ENCODE measurements around the gene ALG14.

Gene ALG14

DNA sequence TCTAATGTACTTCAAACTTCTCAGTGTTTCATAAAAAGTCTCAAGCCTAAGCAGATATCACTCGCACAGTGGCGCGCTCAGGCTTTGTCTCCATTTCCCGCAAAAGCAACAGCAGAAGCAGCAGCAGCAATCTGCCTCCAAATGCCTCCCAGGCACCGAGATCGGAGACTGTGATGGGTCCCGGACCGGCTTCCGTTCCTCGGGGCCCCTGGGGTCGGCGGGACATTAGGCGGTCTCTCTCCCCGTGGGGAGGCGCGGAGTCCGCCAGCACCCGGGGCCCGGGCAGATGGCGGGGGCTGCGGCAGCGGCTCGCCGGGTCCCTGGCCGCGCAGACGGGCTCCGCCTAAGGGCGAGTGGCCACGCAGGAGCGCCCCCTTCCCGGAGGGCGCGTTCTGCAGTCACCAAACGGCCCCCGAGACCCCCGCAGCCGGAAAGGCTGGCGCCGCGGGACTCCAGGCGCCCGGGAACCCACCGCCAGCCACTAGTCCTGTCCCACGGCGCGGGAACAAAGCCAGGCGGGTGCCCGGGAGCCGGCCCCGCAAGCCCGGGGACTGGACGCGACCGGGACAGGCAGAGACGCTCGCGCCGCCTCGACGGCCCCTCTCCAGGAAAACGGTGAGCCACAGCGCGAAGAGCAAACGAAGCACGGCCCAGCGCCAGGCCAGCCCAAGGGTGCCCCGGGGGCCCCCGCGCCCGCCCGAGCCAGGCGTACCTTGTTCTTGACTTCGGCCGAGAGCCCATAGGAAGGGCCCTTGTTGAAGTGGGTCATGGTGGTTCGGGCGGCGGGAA lies 146.4 kb downstream of the ALG14 start:
- no peak overlapping the region for H3K27ac ChIP-seq
- TF ChIP-seq CTCF (conservative IDR thresholded peaks at IDR 0.05) (no peak), ZFX (IDR thresholded peaks at IDR 0.05) (no peak)

DNA sequence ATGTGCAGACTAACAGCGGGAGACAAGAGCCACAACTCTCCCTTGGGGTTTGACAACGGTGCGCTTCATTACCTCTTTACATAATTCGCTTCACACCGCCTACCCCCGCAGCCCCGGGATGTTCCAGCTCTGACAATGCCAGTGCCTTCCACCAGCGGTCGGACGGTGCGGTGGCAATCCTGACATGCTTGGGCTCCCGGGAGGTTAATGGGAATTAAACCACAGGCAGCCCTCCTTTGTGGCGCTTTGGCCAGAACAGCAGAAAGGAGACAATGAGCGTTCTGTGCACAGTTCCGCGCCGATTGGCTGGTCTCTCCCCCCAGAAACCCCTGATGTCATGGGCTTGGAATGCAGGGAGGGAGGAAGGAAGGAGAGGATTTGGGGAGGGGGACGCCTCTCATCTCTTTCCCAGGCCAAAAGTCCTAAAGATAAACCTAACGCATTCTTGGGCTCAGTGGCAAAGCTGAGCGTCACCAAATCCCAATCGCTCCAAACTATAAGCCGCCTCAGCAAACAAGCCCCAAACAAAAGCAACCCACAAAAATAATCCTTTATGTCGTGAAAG lies 147.1 kb downstream of the ALG14 start:
- TF ChIP-seq ZFX (IDR thresholded peaks at IDR 0.05), result no peak
- TF ChIP-seq CTCF (conservative IDR thresholded peaks at IDR 0.05), result no peak
- no peak overlapping the region for H3K27ac ChIP-seq

DNA sequence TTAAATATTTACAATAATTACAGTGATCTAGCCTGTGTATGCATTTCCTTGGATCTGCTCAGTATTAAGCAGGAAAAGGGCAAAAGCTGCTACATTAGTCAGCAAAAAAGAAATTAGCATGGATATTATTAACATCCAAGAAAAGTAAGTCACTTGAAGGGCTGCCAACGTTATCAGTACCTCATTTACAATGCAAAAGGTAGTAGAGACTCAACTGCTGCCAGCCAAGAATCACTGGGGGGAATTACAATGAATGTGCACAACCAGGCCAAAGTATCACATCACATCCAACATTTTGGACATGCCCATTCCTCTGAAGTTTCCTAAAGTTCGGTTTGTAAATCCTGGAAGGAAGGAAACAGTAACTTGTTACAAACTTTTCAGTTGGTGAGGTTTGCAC lies 147.7 kb downstream of the ALG14 start:
- TF ChIP-seq CTCF (conservative IDR thresholded peaks at IDR 0.05), result no peak
- no peak for TF ChIP-seq ZFX (IDR thresholded peaks at IDR 0.05)
- no peak overlapping the region for H3K27ac ChIP-seq
